Lower leg skin (tissue), 3 donors: ENCODE data around the gene NISCH.

Experiments
- CTCF ChIP-seq, 3 donors: fragments of 450-650 bp; IDR thresholded peaks; one replicate each; pipeline ENCODE4 v1.5.1; 2016; ENCODE audit warnings: antibody characterized with exemption in 3 of 3, mild to moderate bottlenecking in 3 of 3, moderate library complexity in 2 of 3
- POLR2A ChIP-seq, 2 donors: fragments of 450-650 bp; IDR thresholded peaks; one replicate each; pipeline ENCODE4 v1.6.1; 2016 to 2017; ENCODE audit warnings: antibody characterized with exemption in 2 of 2, mild to moderate bottlenecking in 1 of 2, moderate library complexity in 1 of 2

- TF ChIP-seq CTCF (IDR thresholded peaks at IDR 0.05) (no peak), POLR2A (IDR thresholded peaks at IDR 0.05) (no peak)
Observed at GRCh38 chr3:52494445-52494844, 39.0 kb downstream of the NISCH start.
